ENCODE results near the gene CASTOR1. TPM values are rescaled to one million over a fixed set of nuclear protein-coding genes. Genes with fewer than 3 reads are reported as not detected.

The CASTOR1 gene
- total and polyA plus RNA-seq, 12 donors = 2.8 to 14.7 (median 6.2) TPM

GRCh38 chr22:30266445-30267381 is 22.6 kb downstream of the CASTOR1 start, which contains the start of gene OSM:
Gene OSM, minus strand, starts transcription at chr22:30266851. Its CDS starts 52 bp downstream, at chr22:30266799.
- no peak for TF ChIP-seq CTCF (IDR thresholded peaks at IDR 0.05)
- Histone ChIP-seq H3K27ac (peak within 1 kb of the TSS in 6 of 10 donors; percentile 68 to 96 (median 72)), H3K9me3 (no peaks in the 10 kb centered on the region), H3K36me3 (peaks cover 0 to 10% (median 0%) of the 10 kb centered on the region in 9 donors), H3K27me3 (peaks cover 0 to 18% (median 2%) of the 10 kb centered on the region in 7 donors), H3K4me1 (peaks cover 0 to 69% (median 4%) of the 10 kb centered on the region in 9 donors), H3K4me3 (peak within 1 kb of the TSS in 8 of 10 donors; percentile 2 to 64 (median 30))
- intact Hi-C loops (cut with DNase I) = loop anchor here in 3 of 10 donors (5.0 to 10.0 kb wide), 2 partner anchors 121 to 218 kb away; partner anchors contain the start of gene RNF215 (in 1 of the 3)
- WGBS, 2 donors = 69 to 77% methylated on average over 32 to 35 of the region's 35 CpGs
- ATAC-seq (peak; percentile 21 to 57 (median 48)), DNase-seq (peak in 1 of 2 donors; percentile 70)

GRCh38 chr22:30265823-30266444 is 23.4 kb downstream of the CASTOR1 start:
- 68 to 69% methylated on average over 24 of the region's 24 CpGs for WGBS, 2 donors
- peak overlapping the region in 6 of 10 donors; percentile 68 to 96 (median 72) for H3K27ac ChIP-seq
- peak overlapping the region in 8 of 10 donors; percentile 2 to 64 (median 30) for H3K4me3 ChIP-seq
- H3K9me3 ChIP-seq = no peaks in the 10 kb centered on the region
- peaks cover 0 to 24% (median 9%) of the 10 kb centered on the region in 7 donors for H3K27me3 ChIP-seq
- DNase-seq (peak; percentile 45 to 59), ATAC-seq (peak; percentile 18 to 56 (median 46))
- no peak for TF ChIP-seq CTCF (IDR thresholded peaks at IDR 0.05)
- peaks cover 0 to 10% (median 0%) of the 10 kb centered on the region in 9 donors for H3K36me3 ChIP-seq
- peaks cover 0 to 65% (median 4%) of the 10 kb centered on the region in 9 donors for H3K4me1 ChIP-seq
- intact Hi-C loops (cut with DNase I) = loop anchor here in 3 of 10 donors (5.0 to 10.0 kb wide), 2 partner anchors 121 to 219 kb away; partner anchors contain the start of gene RNF215 (in 1 of the 3)

- peak overlapping the region in 1 of 10 donors; percentile 64 for H3K4me3 ChIP-seq
- H3K27ac ChIP-seq = peak overlapping the region in 4 of 10 donors; percentile 71 to 96 (median 74)
- H3K27me3 ChIP-seq = peaks cover 0 to 25% (median 11%) of the 10 kb centered on the region in 7 donors
- H3K4me1 ChIP-seq = peaks cover 0 to 61% (median 4%) of the 10 kb centered on the region in 9 donors
- DNase-seq = no peak
- ATAC-seq = no peak
- intact Hi-C loops (cut with DNase I) = loop anchor here in 3 of 10 donors (5.0 to 10.0 kb wide), 2 partner anchors 122 to 220 kb away; partner anchors contain the start of gene RNF215 (in 1 of the 3)
- peaks cover 0 to 10% (median 0%) of the 10 kb centered on the region in 9 donors for H3K36me3 ChIP-seq
- WGBS, 2 donors = 86 to 93% methylated on average over 9 of the region's 9 CpGs
- no peak for TF ChIP-seq CTCF (IDR thresholded peaks at IDR 0.05)
- no peaks in the 10 kb centered on the region for H3K9me3 ChIP-seq
These were observed 24.1 kb downstream of the CASTOR1 start for GRCh38 chr22:30265131-30265720.

All from heart right ventricle (tissue), 16 donors.